WTC11 (cell line): ENCODE results near the gene MACF1. TPM values are rescaled to one million over a fixed set of nuclear protein-coding genes. Genes with fewer than 3 reads are reported as not detected.

ENCODE experiments used
- ATAC-seq: fragments of 200-7000 bp; cut with Tn5 transposase; 2 replicates; pipeline ENCODE4 v1.10.0; 2021; ENCODE audit warnings: mild to moderate bottlenecking, moderate library complexity
- CTCF ChIA-PET: fragments of 300-600 bp; sonication (Branson Sonifier 250); formaldehyde crosslinking; loops from one replicate; lab custom pipeline; 2021; ENCODE audit warnings: antibody characterized with exemption; lab: Charles Lee
- POLR2A ChIA-PET: fragments of 350-600 bp; sonication (Branson Sonifier 250); formaldehyde crosslinking; loops from one replicate; lab custom pipeline; 2021; ENCODE audit warnings: antibody characterized with exemption; lab: Charles Lee
- DNase-seq: peaks from one replicate; pipeline ENCODE4 v3.0.0; 2021; ENCODE audit warnings: low spot score
- H3K27ac Mint-ChIP-seq: 2 replicates; pipeline ENCODE4 v1.8.0; 2021; ENCODE audit warnings: mixed read lengths
- H3K27me3 Mint-ChIP-seq: 2 replicates; pipeline ENCODE4 v1.8.0; 2021; ENCODE audit warnings: low read depth, mild to moderate bottlenecking, moderate library complexity, mixed read lengths
- H3K36me3 Mint-ChIP-seq: 2 replicates; pipeline ENCODE4 v1.8.0; 2021; ENCODE audit warnings: mixed read lengths
- H3K4me1 Mint-ChIP-seq: 2 replicates; pipeline ENCODE4 v1.8.0; 2022; ENCODE audit warnings: mixed read lengths
- H3K4me3 Mint-ChIP-seq: 2 replicates; pipeline ENCODE4 v1.8.0; 2021; ENCODE audit warnings: mild to moderate bottlenecking, moderate library complexity, mixed read lengths
- H3K9me3 Mint-ChIP-seq: 2 replicates; pipeline ENCODE4 v1.8.0; 2021; ENCODE audit warnings: mixed read lengths
- ATF2 ChIP-seq: sonication (generic); formaldehyde crosslinking; IDR thresholded peaks from 2 replicates; pipeline ENCODE4 v1.8.1; 2022; ENCODE audit warnings: low read depth, missing genetic modification reagents, borderline replicate concordance
- CBFB ChIP-seq: sonication (generic); formaldehyde crosslinking; IDR thresholded peaks from 2 replicates; pipeline ENCODE4 v1.8.1; 2022; ENCODE audit warnings: mild to moderate bottlenecking, low read depth, missing genetic modification reagents
- CREB1 ChIP-seq: sonication (generic); formaldehyde crosslinking; IDR thresholded peaks from 2 replicates; pipeline ENCODE4 v1.8.0; 2023; ENCODE audit warnings: mild to moderate bottlenecking, missing genetic modification reagents
- CREM ChIP-seq: sonication (generic); formaldehyde crosslinking; IDR thresholded peaks from 2 replicates; pipeline ENCODE4 v1.8.1; 2022; ENCODE audit warnings: mild to moderate bottlenecking, missing genetic modification reagents, moderate library complexity
- EMX1 ChIP-seq: fragments of 250-450 bp; sonication (Bioruptor Pico); IDR thresholded peaks from 2 replicates; pipeline ENCODE4 v1.8.0; 2021; ENCODE audit warnings: mild to moderate bottlenecking
- ESRRA ChIP-seq: sonication (generic); formaldehyde crosslinking; IDR thresholded peaks from 2 replicates; pipeline ENCODE4 v1.8.1; 2022; ENCODE audit warnings: mild to moderate bottlenecking, missing genetic modification reagents, borderline replicate concordance
- FOXK1 ChIP-seq: sonication (generic); formaldehyde crosslinking; IDR thresholded peaks from 2 replicates; pipeline ENCODE4 v1.8.0; 2022; ENCODE audit warnings: mild to moderate bottlenecking, moderate library complexity, missing genetic modification reagents
- FOXP1 ChIP-seq: sonication (generic); formaldehyde crosslinking; IDR thresholded peaks from 2 replicates; pipeline ENCODE4 v1.8.0; 2022; ENCODE audit warnings: missing genetic modification reagents, mild to moderate bottlenecking, moderate library complexity, borderline replicate concordance
- GRHL2 ChIP-seq: fragments of 250-450 bp; sonication (Bioruptor Pico); IDR thresholded peaks from 2 replicates; pipeline ENCODE4 v1.8.0; 2022; ENCODE audit warnings: mild to moderate bottlenecking, moderate library complexity; ENCODE audit not compliant: insufficient replicate concordance, severe bottlenecking
- JAZF1 ChIP-seq: fragments of 250-450 bp; sonication (Bioruptor Pico); IDR thresholded peaks from 2 replicates; pipeline ENCODE4 v1.9.0; 2021; ENCODE audit warnings: moderate library complexity, mild to moderate bottlenecking, inconsistent platforms
- NFE2L1 ChIP-seq: sonication (generic); formaldehyde crosslinking; IDR thresholded peaks from 2 replicates; pipeline ENCODE4 v1.8.1; 2023; ENCODE audit warnings: missing genetic modification reagents
- NFYB ChIP-seq: sonication (generic); formaldehyde crosslinking; conservative IDR thresholded peaks from 2 replicates; pipeline ENCODE4 v1.8.0; 2022; ENCODE audit warnings: low read depth, missing genetic modification reagents
- NR1H2 ChIP-seq: sonication (generic); formaldehyde crosslinking; IDR thresholded peaks from 2 replicates; pipeline ENCODE4 v1.9.0; 2021; ENCODE audit warnings: mild to moderate bottlenecking, moderate library complexity, missing genetic modification reagents
- PRRX2 ChIP-seq: fragments of 250-450 bp; sonication (Bioruptor Pico); IDR thresholded peaks from 2 replicates; pipeline ENCODE4 v1.8.0; 2021; ENCODE audit warnings: mild to moderate bottlenecking
- SMAD4 ChIP-seq: sonication (generic); formaldehyde crosslinking; IDR thresholded peaks from 2 replicates; pipeline ENCODE4 v1.8.0; 2022; ENCODE audit warnings: mild to moderate bottlenecking, missing genetic modification reagents
- ZNF317 ChIP-seq: sonication (generic); formaldehyde crosslinking; IDR thresholded peaks from 2 replicates; pipeline ENCODE4 v1.8.1; 2023; ENCODE audit warnings: low read depth, mild to moderate bottlenecking, moderate library complexity, missing genetic modification reagents, borderline replicate concordance
- ZNF512 ChIP-seq: sonication (generic); formaldehyde crosslinking; IDR thresholded peaks from 2 replicates; pipeline ENCODE4 v1.8.1; 2022; ENCODE audit warnings: missing genetic modification reagents, borderline replicate concordance
- ZSCAN18 ChIP-seq: fragments of 250-450 bp; sonication (Bioruptor Pico); IDR thresholded peaks from 2 replicates; pipeline ENCODE4 v2.1.2; 2022; ENCODE audit warnings: mild to moderate bottlenecking, moderate library complexity
- total RNA-seq: library from RNA; stranded (reverse); gene quantifications from 3 replicates; pipeline ENCODE4 v1.2.3, GENCODE V29; 2021
- TF ChIP-seq, protein P1 (sequence below): sonication (generic); formaldehyde crosslinking; IDR thresholded peaks from 2 replicates; pipeline ENCODE4 v1.8.1; 2022; ENCODE audit warnings: mild to moderate bottlenecking, moderate library complexity, missing genetic modification reagents
- TF ChIP-seq, protein P2 (sequence below): fragments of 250-450 bp; sonication (Bioruptor Pico); IDR thresholded peaks from 2 replicates; pipeline ENCODE4 v1.9.0; 2021; ENCODE audit warnings: moderate library complexity, mild to moderate bottlenecking, inconsistent platforms, borderline replicate concordance
- TF ChIP-seq, protein P3 (sequence below): sonication (generic); formaldehyde crosslinking; IDR thresholded peaks from 2 replicates; pipeline ENCODE4 v1.8.1; 2022; ENCODE audit warnings: low read depth, mild to moderate bottlenecking, moderate library complexity, missing genetic modification reagents, borderline replicate concordance
- TF ChIP-seq, protein P4 (sequence below): fragments of 250-450 bp; sonication (Bioruptor Pico); IDR thresholded peaks from 2 replicates; pipeline ENCODE4 v1.9.0; 2021; ENCODE audit warnings: mild to moderate bottlenecking

Gene MACF1
- total RNA-seq, 1 experiment from 2014 or later: 327 TPM

DNA sequence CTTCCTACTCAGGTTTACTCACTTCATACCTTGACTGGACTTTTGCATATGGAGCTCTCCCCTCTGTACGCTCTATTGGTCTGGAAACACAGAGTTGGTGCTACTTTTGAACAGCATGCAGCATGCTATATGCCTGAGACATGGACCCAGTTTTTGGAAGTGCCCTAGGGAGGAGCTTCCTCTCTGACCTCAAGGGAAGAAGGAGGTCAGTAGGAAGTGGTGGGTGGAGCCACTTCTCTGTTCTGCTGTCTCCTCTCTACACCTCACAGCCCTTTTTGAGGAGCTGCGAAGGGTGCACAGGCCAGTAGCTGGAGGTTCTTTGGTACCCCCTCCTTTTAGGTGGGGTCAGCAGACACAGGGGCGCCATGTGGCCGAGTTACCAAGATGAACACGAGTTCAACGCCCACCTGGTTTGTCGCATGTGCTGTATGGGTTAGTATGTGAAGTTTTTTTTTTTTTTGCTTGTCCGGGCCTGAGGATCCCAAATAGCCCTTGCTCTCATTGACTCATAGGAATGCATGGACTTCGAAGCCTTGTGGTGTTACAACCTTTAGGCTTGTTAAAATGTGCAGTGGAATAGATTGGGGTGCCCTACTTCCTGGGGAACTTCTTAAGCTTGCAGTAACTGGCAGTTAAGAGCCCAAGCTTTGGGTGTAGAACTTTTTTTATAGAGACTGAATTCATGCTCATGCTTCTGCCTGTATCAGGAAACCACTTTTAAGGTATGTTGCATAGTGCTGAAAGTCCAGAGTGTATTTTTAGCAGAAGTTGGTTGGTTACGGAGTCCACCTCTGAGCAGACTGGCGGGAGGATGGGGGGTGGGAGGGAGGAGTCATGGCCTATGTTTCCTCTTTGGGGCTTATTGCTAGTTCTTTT, 10.7 kb downstream of the MACF1 start:
- POLR2A ChIA-PET: interaction anchor here (1.5 to 1.6 kb wide), 2 partner anchors 10 to 22 kb away, joined by 3 to 4 read pairs; no protein-coding TSS in a partner anchor
- CTCF ChIA-PET: interaction anchor here (0.6 to 4.8 kb wide), 7 partner anchors 10 to 184 kb away, joined by 3 to 55 read pairs (median 15); partner anchors contain the start of gene MACF1
- Mint-ChIP-seq H3K4me3 (no peak overlapping the region), H3K4me1 (peaks cover 46% of the 10 kb centered on the region), H3K27me3 (no peaks in the 10 kb centered on the region), H3K27ac (peak overlapping the region; percentile 68), H3K9me3 (no peaks in the 10 kb centered on the region), H3K36me3 (no peaks in the 10 kb centered on the region)
- ATAC-seq (peak; percentile 59), DNase-seq (no peak)
- TF ChIP-seq NFYB (no peak), CBFB (CRISPR knock-in tag) (no peak), ZNF317 (CRISPR knock-in tag) (no peak), EMX1 (CRISPR knock-in tag) (no peak), FOXK1 (CRISPR knock-in tag) (no peak)
- TF ChIP-seq, protein P1, sequence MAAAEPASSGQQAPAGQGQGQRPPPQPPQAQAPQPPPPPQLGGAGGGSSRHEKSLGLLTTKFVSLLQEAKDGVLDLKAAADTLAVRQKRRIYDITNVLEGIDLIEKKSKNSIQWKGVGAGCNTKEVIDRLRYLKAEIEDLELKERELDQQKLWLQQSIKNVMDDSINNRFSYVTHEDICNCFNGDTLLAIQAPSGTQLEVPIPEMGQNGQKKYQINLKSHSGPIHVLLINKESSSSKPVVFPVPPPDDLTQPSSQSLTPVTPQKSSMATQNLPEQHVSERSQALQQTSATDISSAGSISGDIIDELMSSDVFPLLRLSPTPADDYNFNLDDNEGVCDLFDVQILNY (CRISPR knock-in tag): no peak
- TF ChIP-seq, protein P2, sequence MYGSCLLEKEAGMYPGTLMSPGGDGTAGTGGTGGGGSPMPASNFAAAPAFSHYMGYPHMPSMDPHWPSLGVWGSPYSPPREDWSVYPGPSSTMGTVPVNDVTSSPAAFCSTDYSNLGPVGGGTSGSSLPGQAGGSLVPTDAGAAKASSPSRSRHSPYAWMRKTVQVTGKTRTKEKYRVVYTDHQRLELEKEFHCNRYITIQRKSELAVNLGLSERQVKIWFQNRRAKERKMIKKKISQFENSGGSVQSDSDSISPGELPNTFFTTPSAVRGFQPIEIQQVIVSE: no peak

- Mint-ChIP-seq H3K27me3 (no peaks in the 10 kb centered on the region), H3K27ac (peak overlapping the region; percentile 51; the same call in 1 of the 2 replicates), H3K36me3 (no peaks in the 10 kb centered on the region), H3K4me3 (no peak overlapping the region), H3K9me3 (no peaks in the 10 kb centered on the region), H3K4me1 (peaks cover 59% of the 10 kb centered on the region)
- POLR2A ChIA-PET: no interaction called here
- DNase-seq (no peak), ATAC-seq (no peak)
- TF ChIP-seq, protein P3, sequence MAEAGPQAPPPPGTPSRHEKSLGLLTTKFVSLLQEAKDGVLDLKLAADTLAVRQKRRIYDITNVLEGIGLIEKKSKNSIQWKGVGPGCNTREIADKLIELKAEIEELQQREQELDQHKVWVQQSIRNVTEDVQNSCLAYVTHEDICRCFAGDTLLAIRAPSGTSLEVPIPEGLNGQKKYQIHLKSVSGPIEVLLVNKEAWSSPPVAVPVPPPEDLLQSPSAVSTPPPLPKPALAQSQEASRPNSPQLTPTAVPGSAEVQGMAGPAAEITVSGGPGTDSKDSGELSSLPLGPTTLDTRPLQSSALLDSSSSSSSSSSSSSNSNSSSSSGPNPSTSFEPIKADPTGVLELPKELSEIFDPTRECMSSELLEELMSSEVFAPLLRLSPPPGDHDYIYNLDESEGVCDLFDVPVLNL (CRISPR knock-in tag): no peak
- no peak for TF ChIP-seq GRHL2 (CRISPR knock-in tag)
- no peak for TF ChIP-seq SMAD4 (CRISPR knock-in tag)
- no peak for TF ChIP-seq NR1H2 (CRISPR knock-in tag)
- no peak for TF ChIP-seq CREB1 (CRISPR knock-in tag)
- no peak for TF ChIP-seq ESRRA (CRISPR knock-in tag)
- no peak for TF ChIP-seq ATF2 (CRISPR knock-in tag)
- TF ChIP-seq PRRX2 (CRISPR knock-in tag): no peak
- TF ChIP-seq, protein P4, sequence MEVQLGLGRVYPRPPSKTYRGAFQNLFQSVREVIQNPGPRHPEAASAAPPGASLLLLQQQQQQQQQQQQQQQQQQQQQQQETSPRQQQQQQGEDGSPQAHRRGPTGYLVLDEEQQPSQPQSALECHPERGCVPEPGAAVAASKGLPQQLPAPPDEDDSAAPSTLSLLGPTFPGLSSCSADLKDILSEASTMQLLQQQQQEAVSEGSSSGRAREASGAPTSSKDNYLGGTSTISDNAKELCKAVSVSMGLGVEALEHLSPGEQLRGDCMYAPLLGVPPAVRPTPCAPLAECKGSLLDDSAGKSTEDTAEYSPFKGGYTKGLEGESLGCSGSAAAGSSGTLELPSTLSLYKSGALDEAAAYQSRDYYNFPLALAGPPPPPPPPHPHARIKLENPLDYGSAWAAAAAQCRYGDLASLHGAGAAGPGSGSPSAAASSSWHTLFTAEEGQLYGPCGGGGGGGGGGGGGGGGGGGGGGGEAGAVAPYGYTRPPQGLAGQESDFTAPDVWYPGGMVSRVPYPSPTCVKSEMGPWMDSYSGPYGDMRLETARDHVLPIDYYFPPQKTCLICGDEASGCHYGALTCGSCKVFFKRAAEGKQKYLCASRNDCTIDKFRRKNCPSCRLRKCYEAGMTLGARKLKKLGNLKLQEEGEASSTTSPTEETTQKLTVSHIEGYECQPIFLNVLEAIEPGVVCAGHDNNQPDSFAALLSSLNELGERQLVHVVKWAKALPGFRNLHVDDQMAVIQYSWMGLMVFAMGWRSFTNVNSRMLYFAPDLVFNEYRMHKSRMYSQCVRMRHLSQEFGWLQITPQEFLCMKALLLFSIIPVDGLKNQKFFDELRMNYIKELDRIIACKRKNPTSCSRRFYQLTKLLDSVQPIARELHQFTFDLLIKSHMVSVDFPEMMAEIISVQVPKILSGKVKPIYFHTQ: no peak
- TF ChIP-seq CREM (CRISPR knock-in tag): no peak
- TF ChIP-seq JAZF1: no peak
- TF ChIP-seq FOXP1 (CRISPR knock-in tag): no peak
- TF ChIP-seq ZNF512: no peak
- TF ChIP-seq ZSCAN18 (CRISPR knock-in tag): no peak
- no peak for TF ChIP-seq NFE2L1
- CTCF ChIA-PET: interaction anchor here (0.6 to 7.2 kb wide), 3 partner anchors 24 to 1711 kb away, joined by 3 to 39 read pairs (median 20); no protein-coding TSS in a partner anchor
Observed at GRCh38 chr1:39216771-39217170, 12.3 kb downstream of the MACF1 start.
